Activated naive CD4-positive, alpha-beta T cell treated with anti-CD3 and anti-CD28 coated beads, Interleukin-2, amount 50 U/mL, for 72 hours (primary cell): ENCODE data around the gene B3GALNT1. TPM values are rescaled to one million over a fixed set of nuclear protein-coding genes. Genes with fewer than 3 reads are reported as not detected.
"Not testable (repeated sequence)": the region's sequence is repeated elsewhere in the genome, so short reads cannot be mapped to it uniquely, and the experiment has no call there.

Source experiments
- ATAC-seq, 2 donors: fragments of 150-1000 bp; cut with Tn5 transposase; 2 replicates each; pipeline ENCODE4 v1.10.0; 2021; ENCODE audit warnings: mild to moderate bottlenecking in 2 of 2, moderate library complexity in 2 of 2
- DNase-seq, 2 donors: peaks; one replicate each; pipeline ENCODE4 v3.0.0; 2021 to 2022; ENCODE audit warnings: low spot score in 2 of 2
- H3K27ac Mint-ChIP-seq, 2 donors: one replicate each; pipeline ENCODE4 v1.8.0; 2022; ENCODE audit warnings: mild to moderate bottlenecking in 2 of 2, mixed read lengths in 2 of 2
- H3K36me3 Mint-ChIP-seq, 2 donors: one replicate each; pipeline ENCODE4 v1.8.0; 2022; ENCODE audit warnings: mixed read lengths in 2 of 2
- H3K9me3 Mint-ChIP-seq, 2 donors: one replicate each; pipeline ENCODE4 v1.8.0; 2022; ENCODE audit warnings: mixed read lengths in 2 of 2
- total RNA-seq, 2 donors: library from RNA; stranded (reverse); gene quantifications; one replicate each; pipeline ENCODE4 v1.2.3, GENCODE V29; 2022

B3GALNT1 gene
- total RNA-seq, 2 donors from 2014 or later, result 1.4 to 1.7 TPM

- no peak overlapping the region for H3K27ac Mint-ChIP-seq
- H3K36me3 Mint-ChIP-seq, result no peaks in the 10 kb centered on the region
- H3K9me3 Mint-ChIP-seq, result peaks cover 0 to 4% of the 10 kb centered on the region in 2 donors
- no peak for DNase-seq
- no peak for ATAC-seq
Measured at GRCh38 chr3:161051856-161052255, 53.3 kb downstream of the B3GALNT1 start.

DNA sequence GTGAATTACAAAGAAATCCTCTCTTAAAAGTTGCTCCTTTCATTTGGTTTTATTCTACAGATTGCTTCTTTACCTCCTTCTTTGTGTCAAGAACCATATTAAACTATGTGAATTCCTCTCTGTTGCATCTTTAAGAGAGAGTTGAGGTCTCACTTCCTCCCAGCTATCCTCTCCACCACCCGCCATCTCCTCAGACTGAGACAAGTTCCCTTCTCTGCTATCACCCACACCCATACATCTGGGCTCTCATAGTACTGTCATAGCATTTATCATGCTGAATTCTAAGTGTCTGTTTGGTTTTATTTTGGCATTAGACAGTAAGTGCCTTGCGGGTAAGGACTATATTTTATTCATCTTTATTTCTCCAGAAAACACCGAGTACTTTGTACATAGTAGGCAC, 54.2 kb downstream of the B3GALNT1 start:
- no peak for DNase-seq

GRCh38 chr3:161049683-161050248, 55.4 kb downstream of the B3GALNT1 start:
- H3K9me3 Mint-ChIP-seq, result peaks cover 7 to 10% of the 10 kb centered on the region in 2 donors
- ATAC-seq (peak in 1 of 2 donors; percentile 24), DNase-seq (no peak)
- peak overlapping the region in 1 of 2 donors; percentile 4 for H3K27ac Mint-ChIP-seq
- H3K36me3 Mint-ChIP-seq, result peaks cover 5 to 7% of the 10 kb centered on the region in 2 donors

More for the DNA sequence above, 54.2 kb downstream of the B3GALNT1 start:
- Mint-ChIP-seq H3K27ac (no peak overlapping the region), H3K36me3 (no peaks in the 10 kb centered on the region), H3K9me3 (peaks cover 0 to 4% of the 10 kb centered on the region in 2 donors)
- ATAC-seq, result no peak

GRCh38 chr3:161043336-161044035, 61.7 kb downstream of the B3GALNT1 start:
- Mint-ChIP-seq H3K27ac (no peak overlapping the region), H3K36me3 (peaks cover 5 to 11% of the 10 kb centered on the region in 2 donors), H3K9me3 (peaks cover 9 to 13% of the 10 kb centered on the region in 2 donors)
- no peak for ATAC-seq
- DNase-seq, result no peak

DNA sequence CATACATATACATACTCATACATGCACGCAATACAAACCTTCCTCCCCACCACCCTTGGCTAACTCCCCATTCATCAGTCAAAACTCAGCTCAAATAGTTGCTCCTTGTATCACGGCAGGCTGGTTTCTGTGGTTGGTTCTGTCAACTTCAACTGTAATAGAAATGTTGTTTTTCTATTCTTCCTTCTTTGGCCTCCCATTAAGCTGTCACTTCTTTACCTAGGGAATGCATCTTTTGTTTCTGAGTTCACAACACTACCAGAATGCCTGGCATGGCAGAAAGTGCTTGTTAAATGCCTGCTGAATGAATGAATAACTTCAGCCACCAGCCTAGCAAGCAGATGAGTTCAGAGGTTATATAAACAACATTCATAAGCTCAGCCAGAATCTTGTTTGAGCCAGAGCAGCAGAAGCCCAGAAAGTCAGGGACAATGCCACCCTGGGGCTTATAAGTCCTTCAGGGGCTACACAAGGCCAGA, 63.1 kb downstream of the B3GALNT1 start:
- H3K27ac Mint-ChIP-seq, result no peak overlapping the region
- H3K36me3 Mint-ChIP-seq, result peaks cover 5 to 11% of the 10 kb centered on the region in 2 donors
- DNase-seq, result no peak
- ATAC-seq, result no peak
- H3K9me3 Mint-ChIP-seq, result peaks cover 10 to 11% of the 10 kb centered on the region in 2 donors

- Mint-ChIP-seq H3K36me3 (peaks cover 0 to 7% of the 10 kb centered on the region in 2 donors), H3K27ac (no peak overlapping the region), H3K9me3 (peaks cover 3 to 5% of the 10 kb centered on the region in 2 donors)
- ATAC-seq (no peak), DNase-seq (no peak)
Measured at GRCh38 chr3:161038725-161039124, 66.4 kb downstream of the B3GALNT1 start.

GRCh38 chr3:161035711-161036110, 69.4 kb downstream of the B3GALNT1 start:
- H3K27ac Mint-ChIP-seq, result no peak overlapping the region
- H3K36me3 Mint-ChIP-seq, result peaks cover 5 to 22% of the 10 kb centered on the region in 2 donors
- ATAC-seq (no peak), DNase-seq (no peak)
- peaks cover 3 to 11% of the 10 kb centered on the region in 2 donors for H3K9me3 Mint-ChIP-seq

DNA sequence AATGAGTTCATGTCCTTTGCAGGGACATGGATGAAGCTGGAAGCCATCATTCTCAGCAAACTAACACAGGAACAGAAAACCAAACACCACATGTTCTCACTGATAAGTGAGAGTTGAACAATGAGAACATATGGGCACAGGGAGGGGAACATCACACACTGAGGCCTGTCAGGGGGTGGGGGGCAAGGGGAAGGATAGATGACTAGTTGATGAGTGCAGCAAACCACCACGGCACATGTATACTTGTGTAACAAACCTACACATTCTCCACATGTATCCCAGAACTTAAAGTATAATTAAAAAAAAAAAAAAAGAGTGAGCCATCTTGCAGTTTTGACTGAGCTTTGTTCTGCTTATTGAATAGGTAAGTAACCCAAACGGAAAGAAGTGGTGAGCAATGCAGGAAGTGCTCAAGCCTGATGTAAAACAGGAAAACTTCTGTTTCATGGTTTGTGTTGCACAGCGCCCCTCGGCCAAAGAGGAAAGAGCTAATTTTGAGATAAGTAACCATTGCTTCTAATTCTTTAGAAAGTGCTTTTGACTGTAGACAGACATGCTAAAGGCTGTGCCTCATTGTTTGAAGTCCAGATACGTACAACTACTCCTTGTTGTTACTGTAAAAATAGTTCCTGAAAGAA, 70.1 kb downstream of the B3GALNT1 start:
- ATAC-seq (peak; percentile 82 to 91), DNase-seq (peak in 1 of 2 donors; percentile 8)
- H3K36me3 Mint-ChIP-seq, result peaks cover 5 to 22% of the 10 kb centered on the region in 2 donors
- not testable (repeated sequence) for H3K27ac Mint-ChIP-seq
- H3K9me3 Mint-ChIP-seq, result peaks cover 3 to 11% of the 10 kb centered on the region in 2 donors

Other genes with a start within 250 kb of the B3GALNT1 start
- gene NMD3, start 116.0 kb upstream of the B3GALNT1 start, total RNA-seq, result 10 to 100 TPM; 60.1 to 63.1 TPM